PC-9 (cell line): ENCODE results near the gene HNRNPLL.

Source experiments
- EZH2 ChIP-seq: fragments of 200-600 bp; sonication (generic); IDR thresholded peaks from 2 replicates; pipeline ENCODE4 v1.8.0; 2017; ENCODE audit warnings: antibody characterized with exemption, low read depth
- TF ChIP-seq, protein P1 (sequence below): fragments of 200-600 bp; sonication (generic); conservative IDR thresholded peaks from 2 replicates; pipeline ENCODE4 v1.6.1; 2017; ENCODE audit warnings: mixed run types, antibody characterized with exemption, mild to moderate bottlenecking, moderate library complexity

DNA sequence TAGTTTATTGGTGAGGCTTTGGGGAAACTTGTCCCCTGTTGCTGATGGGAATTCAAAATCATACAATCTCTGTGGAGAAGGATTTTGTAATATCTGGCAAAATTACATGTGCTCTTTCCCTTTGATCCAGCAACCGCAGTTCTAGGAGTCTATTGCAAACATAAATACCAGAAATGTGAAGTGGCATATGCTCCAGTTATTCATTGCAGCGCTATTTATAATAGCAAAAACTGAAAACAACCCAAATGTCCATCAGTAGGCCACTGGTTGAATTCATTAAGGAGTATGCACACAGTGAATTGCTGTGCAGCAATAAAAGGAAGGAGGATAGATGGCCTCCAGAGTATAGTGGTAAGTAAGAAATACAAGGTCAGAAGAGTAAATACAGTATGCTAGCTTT is 76.5 kb downstream of the HNRNPLL start:
- TF ChIP-seq, protein P1, sequence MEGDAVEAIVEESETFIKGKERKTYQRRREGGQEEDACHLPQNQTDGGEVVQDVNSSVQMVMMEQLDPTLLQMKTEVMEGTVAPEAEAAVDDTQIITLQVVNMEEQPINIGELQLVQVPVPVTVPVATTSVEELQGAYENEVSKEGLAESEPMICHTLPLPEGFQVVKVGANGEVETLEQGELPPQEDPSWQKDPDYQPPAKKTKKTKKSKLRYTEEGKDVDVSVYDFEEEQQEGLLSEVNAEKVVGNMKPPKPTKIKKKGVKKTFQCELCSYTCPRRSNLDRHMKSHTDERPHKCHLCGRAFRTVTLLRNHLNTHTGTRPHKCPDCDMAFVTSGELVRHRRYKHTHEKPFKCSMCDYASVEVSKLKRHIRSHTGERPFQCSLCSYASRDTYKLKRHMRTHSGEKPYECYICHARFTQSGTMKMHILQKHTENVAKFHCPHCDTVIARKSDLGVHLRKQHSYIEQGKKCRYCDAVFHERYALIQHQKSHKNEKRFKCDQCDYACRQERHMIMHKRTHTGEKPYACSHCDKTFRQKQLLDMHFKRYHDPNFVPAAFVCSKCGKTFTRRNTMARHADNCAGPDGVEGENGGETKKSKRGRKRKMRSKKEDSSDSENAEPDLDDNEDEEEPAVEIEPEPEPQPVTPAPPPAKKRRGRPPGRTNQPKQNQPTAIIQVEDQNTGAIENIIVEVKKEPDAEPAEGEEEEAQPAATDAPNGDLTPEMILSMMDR, result no peak
- TF ChIP-seq EZH2, result no peak
